Hepatocyte (in vitro differentiated cells): ENCODE measurements around the gene ENGASE.

Experiments used
- EZH2phosphoT487 ChIP-seq: fragments of 200-600 bp; sonication (generic); IDR thresholded peaks from one replicate; pipeline ENCODE4 v1.6.1; 2018; ENCODE audit warnings: antibody characterized with exemption, mild to moderate bottlenecking, low read depth, moderate library complexity; ENCODE audit not compliant: unreplicated experiment, severe bottlenecking
- TF ChIP-seq, protein P1 (sequence below): fragments of 200-600 bp; sonication (generic); IDR thresholded peaks from 2 replicates; pipeline ENCODE4 v1.5.1; 2016; ENCODE audit warnings: antibody characterized with exemption, mild to moderate bottlenecking; ENCODE audit not compliant: poor library complexity

DNA sequence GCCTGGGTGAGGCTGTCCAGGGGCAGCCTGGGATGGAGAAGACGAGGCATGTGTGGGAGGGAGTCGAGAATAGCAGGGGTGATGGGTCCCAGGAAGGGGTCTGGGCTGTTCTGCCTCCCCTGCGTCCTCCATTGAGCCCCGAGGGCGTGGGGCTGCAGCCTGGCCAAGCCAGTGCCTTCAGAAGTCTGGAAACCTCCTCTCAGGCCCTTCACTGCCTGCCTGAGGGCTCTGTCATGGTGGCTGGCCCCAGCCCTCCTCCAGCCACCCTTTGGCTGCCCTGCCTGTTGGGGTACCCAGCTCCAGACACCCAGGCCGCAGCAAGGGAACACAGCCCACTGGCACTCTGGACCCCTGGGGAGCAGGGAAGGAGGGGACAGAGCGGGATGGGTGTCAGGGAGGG, 27.6 kb downstream of the ENGASE start:
- TF ChIP-seq, protein P1, sequence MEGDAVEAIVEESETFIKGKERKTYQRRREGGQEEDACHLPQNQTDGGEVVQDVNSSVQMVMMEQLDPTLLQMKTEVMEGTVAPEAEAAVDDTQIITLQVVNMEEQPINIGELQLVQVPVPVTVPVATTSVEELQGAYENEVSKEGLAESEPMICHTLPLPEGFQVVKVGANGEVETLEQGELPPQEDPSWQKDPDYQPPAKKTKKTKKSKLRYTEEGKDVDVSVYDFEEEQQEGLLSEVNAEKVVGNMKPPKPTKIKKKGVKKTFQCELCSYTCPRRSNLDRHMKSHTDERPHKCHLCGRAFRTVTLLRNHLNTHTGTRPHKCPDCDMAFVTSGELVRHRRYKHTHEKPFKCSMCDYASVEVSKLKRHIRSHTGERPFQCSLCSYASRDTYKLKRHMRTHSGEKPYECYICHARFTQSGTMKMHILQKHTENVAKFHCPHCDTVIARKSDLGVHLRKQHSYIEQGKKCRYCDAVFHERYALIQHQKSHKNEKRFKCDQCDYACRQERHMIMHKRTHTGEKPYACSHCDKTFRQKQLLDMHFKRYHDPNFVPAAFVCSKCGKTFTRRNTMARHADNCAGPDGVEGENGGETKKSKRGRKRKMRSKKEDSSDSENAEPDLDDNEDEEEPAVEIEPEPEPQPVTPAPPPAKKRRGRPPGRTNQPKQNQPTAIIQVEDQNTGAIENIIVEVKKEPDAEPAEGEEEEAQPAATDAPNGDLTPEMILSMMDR: no peak
- TF ChIP-seq EZH2phosphoT487: no peak
